ENCODE data around the gene MCF2L2.

Gene MCF2L2

GRCh38 chr3:183198939-183199338 is 229.5 kb downstream of the MCF2L2 start:
- no peak for TF ChIP-seq CTCF (conservative IDR thresholded peaks at IDR 0.05; ENCODE audit: low read depth, low read length)

GRCh38 chr3:183197734-183198133 is 230.7 kb downstream of the MCF2L2 start:
- DNase-seq (ENCODE audit: low read depth): no peak
- H3K4me3 ChIP-seq (ENCODE audit: low read length): no peak overlapping the region
- no peak for TF ChIP-seq CTCF (conservative IDR thresholded peaks at IDR 0.05; ENCODE audit: low read depth, low read length)

More at GRCh38 chr3:183198939-183199338, 229.5 kb downstream of the MCF2L2 start:
- DNase-seq (ENCODE audit: low read depth): no peak
- H3K4me3 ChIP-seq (ENCODE audit: low read length): no peak overlapping the region

GRCh38 chr3:183195266-183195665 is 233.2 kb downstream of the MCF2L2 start:
- no peak for TF ChIP-seq CTCF (conservative IDR thresholded peaks at IDR 0.05; ENCODE audit: low read depth, low read length)
- H3K4me3 ChIP-seq (ENCODE audit: low read length): no peak overlapping the region
- DNase-seq (ENCODE audit: low read depth): no peak

- no peak for TF ChIP-seq CTCF (conservative IDR thresholded peaks at IDR 0.05; ENCODE audit: low read depth, low read length)
- no peak overlapping the region for H3K4me3 ChIP-seq (ENCODE audit: low read length)
- DNase-seq (ENCODE audit: low read depth): no peak
Observed at GRCh38 chr3:183193762-183194689, 234.4 kb downstream of the MCF2L2 start.

GRCh38 chr3:183192650-183193300 is 235.6 kb downstream of the MCF2L2 start:
- no peak for TF ChIP-seq CTCF (conservative IDR thresholded peaks at IDR 0.05; ENCODE audit: low read depth, low read length)
- no peak for DNase-seq (ENCODE audit: low read depth)

GRCh38 chr3:183189641-183190040 is 238.8 kb downstream of the MCF2L2 start:
- DNase-seq (ENCODE audit: low read depth): no peak
- H3K4me3 ChIP-seq (ENCODE audit: low read length): no peak overlapping the region
- TF ChIP-seq CTCF (conservative IDR thresholded peaks at IDR 0.05; ENCODE audit: low read depth, low read length): no peak

More at GRCh38 chr3:183192650-183193300, 235.6 kb downstream of the MCF2L2 start:
- no peak overlapping the region for H3K4me3 ChIP-seq (ENCODE audit: low read length)
